ENCODE results near the gene SYT9.
"Not testable (repeated sequence)": the region's sequence is repeated elsewhere in the genome, so short reads cannot be mapped to it uniquely, and the experiment has no call there.

Gene SYT9

DNA sequence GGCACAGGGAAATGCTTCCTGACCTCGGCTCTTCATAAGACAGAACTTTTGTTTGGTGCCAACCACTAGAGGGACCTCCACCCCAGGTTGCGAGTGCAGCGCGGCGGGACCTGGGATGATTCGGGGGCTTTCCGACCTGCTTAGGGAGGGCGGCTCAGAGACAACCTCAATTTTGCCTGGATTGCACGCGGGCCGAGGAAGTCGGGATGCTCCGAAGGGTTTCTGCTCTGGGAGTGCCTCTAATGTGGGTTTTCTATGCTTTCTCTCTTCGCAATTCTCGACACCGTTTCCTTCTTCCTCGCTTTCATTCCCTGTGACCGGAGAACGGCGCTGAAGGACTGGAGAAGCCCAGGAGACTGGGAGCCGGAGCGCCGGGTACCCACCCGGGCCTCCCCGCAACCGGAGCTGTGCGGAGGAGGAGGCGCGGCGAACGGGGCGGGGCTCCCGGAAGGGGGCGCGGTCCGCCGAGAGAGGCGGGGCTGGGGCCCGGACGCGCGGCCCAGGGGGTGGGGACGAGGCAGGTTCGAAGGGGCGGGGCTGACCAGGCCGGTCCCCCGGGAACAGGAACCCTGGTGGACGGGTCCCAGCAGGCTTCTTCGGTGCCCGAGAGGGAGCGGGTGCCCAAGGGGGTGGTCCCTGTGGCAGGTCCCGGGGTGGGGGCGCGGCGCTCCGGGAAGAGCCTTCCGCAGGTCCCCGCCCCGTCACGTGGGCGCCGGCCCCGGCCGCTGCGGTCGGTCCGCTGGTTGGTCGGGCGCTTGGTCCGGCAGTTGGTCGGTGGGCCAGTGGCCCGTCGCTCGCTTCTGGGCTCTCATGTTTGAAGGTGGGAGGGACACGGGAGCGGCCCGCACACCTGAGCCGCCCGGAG lies 261.8 kb downstream of the SYT9 start, which contains the start of gene PPFIBP2:
PPFIBP2 (plus strand) TSS at position 766 of the 865 bp plus-strand sequence. CDS start 35,477 bp downstream, outside the sequence.
- peak; percentile 48 for DNase-seq

DNA sequence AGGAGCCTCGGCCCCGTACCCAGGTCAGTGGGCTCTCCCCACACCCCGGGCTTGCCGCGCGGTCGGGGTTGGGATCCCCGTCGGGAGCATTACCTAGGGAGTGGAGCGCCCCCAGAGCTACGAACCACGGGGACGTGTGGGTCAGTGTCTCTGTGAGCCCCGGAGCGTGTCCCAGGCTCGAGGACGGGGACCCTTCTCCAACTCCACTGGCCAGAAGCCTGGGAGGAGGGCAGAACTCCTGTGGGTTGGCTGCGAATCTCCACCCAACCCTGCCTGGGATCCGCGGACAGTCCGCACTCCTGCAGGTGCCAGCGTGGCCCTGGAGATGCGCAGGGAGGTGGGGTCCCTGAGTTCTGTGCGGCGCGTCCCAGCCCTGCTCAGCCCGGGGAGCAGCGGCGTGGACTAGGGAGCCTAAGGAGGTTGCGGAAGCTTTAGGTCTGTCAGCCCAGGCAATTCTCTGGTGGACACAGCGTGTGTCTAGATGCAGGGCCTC lies 262.4 kb downstream of the SYT9 start:
- DNase-seq = no peak

DNA sequence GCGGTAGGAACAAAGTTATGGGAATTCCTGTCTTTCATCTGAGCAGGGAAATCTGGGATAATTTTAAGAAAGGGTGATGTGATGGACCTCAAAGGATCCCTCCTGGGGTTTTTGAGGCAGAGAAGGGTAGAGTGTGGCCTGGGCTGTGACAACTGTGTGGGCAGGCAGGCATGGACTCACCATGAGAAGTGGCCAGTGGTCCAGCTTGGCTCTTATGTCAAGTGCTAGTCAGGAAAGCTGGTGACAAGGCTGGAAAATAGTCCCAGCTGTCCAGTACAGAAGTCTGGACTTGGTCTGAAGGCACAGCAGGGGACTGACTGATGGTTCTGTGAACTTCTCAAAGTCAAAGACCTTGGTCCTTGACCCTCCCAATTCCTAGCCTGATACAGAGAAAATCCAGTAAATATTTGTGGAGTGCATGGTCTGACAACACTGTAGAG lies 263.8 kb downstream of the SYT9 start:
- DNase-seq = no peak

DNA sequence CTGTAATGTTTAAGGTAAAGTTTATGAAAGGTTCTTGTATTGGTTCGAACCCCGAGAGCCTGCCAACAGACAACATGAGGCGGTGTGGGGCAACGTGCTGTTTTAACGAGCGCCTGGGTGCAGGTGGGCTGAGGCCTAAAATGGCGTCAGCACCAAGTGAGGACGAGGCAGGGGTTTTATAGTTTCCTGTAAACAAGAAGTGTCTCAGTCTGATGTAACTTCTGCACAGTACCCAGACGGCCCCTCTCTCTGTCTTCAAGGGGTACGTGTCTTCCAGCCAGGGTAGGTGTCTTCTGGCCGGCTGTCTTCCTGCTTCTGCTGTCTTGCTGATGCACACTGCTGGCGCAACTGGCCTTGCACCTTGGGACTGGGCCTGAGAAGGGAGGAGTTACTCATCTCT lies 264.8 kb downstream of the SYT9 start:
- no peak for DNase-seq

DNA sequence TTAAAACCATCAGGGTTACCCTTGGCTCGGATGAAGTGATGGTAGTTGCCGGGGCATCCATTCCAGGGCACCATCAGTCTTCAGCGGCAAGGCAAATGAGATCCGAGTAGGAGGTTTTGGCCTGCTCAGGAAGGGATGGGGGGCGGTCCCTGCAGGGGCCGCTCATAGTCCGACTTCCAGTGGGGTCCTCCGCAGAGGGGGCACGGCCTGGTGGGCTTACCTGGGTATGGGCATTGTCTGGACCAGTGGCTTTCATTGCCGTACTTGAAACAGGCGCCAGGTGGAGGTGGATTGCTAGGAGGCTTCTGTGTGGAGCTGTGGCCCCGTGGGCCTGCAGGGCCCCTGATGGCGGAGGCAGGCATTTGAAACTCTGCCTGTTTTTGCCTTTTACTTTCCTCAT lies 266.0 kb downstream of the SYT9 start:
- not testable (repeated sequence) for DNase-seq

All from GDM1 (cell line).